ENCODE measurements around the gene YEATS2.

DNA sequence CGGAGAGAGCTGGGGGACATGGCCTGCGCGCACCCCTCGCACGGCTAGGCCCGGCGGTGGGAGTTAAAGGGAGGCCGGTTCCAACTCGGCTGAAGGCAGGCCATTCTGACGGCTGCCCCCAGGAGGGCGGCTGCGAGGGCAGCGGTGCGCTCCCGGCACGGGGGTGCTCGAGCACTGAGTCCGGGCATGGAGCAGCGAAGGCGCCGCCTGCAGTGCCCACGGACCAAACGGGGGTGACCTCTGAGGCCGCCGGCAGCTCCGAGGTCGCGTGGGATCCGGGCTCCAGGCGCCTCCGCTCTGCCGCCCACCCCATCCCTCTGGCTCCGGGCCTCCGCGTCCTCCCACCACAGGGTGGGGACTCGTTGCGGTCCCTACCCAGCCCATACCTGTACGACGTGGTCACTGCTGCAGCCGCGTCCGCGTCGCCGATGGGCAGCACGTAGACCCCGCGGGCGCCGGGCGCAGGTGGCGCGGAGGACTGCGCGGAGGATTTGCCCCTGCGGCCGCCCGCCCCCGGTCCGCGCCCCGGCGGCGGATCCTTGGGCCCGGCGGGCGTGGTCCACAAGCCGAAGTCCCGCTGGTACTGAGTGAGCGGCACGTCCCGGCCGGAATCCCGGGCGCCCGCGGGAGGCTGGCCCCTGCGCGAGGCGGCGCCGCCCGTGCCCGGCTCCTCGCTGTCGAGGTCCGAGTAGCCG is 127.3 kb downstream of the YEATS2 start:
- TF ChIP-seq, protein P1, sequence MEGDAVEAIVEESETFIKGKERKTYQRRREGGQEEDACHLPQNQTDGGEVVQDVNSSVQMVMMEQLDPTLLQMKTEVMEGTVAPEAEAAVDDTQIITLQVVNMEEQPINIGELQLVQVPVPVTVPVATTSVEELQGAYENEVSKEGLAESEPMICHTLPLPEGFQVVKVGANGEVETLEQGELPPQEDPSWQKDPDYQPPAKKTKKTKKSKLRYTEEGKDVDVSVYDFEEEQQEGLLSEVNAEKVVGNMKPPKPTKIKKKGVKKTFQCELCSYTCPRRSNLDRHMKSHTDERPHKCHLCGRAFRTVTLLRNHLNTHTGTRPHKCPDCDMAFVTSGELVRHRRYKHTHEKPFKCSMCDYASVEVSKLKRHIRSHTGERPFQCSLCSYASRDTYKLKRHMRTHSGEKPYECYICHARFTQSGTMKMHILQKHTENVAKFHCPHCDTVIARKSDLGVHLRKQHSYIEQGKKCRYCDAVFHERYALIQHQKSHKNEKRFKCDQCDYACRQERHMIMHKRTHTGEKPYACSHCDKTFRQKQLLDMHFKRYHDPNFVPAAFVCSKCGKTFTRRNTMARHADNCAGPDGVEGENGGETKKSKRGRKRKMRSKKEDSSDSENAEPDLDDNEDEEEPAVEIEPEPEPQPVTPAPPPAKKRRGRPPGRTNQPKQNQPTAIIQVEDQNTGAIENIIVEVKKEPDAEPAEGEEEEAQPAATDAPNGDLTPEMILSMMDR (conservative IDR thresholded peaks at IDR 0.05; ENCODE audit: low read depth, low read length): no peak
- no peak for TF ChIP-seq EZH2 (IDR thresholded peaks at IDR 0.05; ENCODE audit: low read length, unreplicated experiment)

Measured in PC-3 (cell line).